Measurements from ENCODE around the gene CORIN. TPM values are rescaled to one million over a fixed set of nuclear protein-coding genes. Genes with fewer than 3 reads are reported as not detected.
A peak's percentile ranks its signal among the peaks of the same experiment; 100 is the strongest.

The CORIN gene
- total RNA-seq, 1 donor from 2014 or later = 92.0 TPM

- intact Hi-C loops (cut with micrococcal nuclease) = no loop called here
- H3K4me3 ChIP-seq = no peak overlapping the region
- DNase-seq = no peak
- H3K4me1 ChIP-seq = no peaks in the 10 kb centered on the region
- H3K9me3 ChIP-seq (replicated peaks) = no peaks in the 10 kb centered on the region
- TF ChIP-seq CTCF (IDR thresholded peaks at IDR 0.05; ENCODE audit: borderline replicate concordance) = no peak
- H3K36me3 ChIP-seq = peaks cover 28% of the 10 kb centered on the region
- no peak overlapping the region for H3K27ac ChIP-seq (replicated peaks)
- H3K27me3 ChIP-seq (ENCODE audit: low read depth) = no peaks in the 10 kb centered on the region
Measured at GRCh38 chr4:47672696-47673095, 165.2 kb downstream of the CORIN start.

DNA sequence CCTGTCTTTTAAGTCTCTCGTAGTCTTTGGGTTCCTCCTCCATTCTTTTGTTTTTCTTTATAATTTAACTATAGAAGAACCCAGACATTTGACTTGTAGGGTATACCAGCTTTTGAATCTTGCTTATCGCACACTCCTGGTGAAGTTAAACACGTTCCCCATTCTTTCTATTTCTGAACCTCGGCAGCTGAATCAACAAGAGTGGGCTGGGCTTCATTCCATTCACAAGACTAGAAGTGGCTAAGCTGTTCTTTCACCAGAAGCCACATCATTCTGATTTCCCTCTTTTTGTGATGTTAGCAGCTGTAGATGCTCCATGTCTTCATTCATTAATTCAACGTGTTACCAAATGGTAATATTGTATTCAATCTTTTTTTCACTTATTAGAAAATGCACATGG lies 167.9 kb downstream of the CORIN start:
- DNase-seq = no peak
- H3K27ac ChIP-seq (replicated peaks) = no peak overlapping the region
- H3K36me3 ChIP-seq = peaks cover 9% of the 10 kb centered on the region
- H3K27me3 ChIP-seq (ENCODE audit: low read depth) = no peaks in the 10 kb centered on the region
- no peak for TF ChIP-seq CTCF (IDR thresholded peaks at IDR 0.05; ENCODE audit: borderline replicate concordance)
- no peak overlapping the region for H3K4me3 ChIP-seq
- H3K4me1 ChIP-seq = no peaks in the 10 kb centered on the region
- H3K9me3 ChIP-seq (replicated peaks) = no peaks in the 10 kb centered on the region
- intact Hi-C loops (cut with micrococcal nuclease) = no loop called here

GRCh38 chr4:47668810-47669408 lies 169.0 kb downstream of the CORIN start:
- no peak overlapping the region for H3K27ac ChIP-seq (replicated peaks)
- intact Hi-C loops (cut with micrococcal nuclease) = no loop called here
- peaks cover 10% of the 10 kb centered on the region for H3K4me1 ChIP-seq
- H3K27me3 ChIP-seq (ENCODE audit: low read depth) = no peaks in the 10 kb centered on the region
- H3K36me3 ChIP-seq = peaks cover 4% of the 10 kb centered on the region
- no peak overlapping the region for H3K4me3 ChIP-seq
- DNase-seq = no peak
- peak; percentile 76 for TF ChIP-seq CTCF (IDR thresholded peaks at IDR 0.05; ENCODE audit: borderline replicate concordance)
- no peaks in the 10 kb centered on the region for H3K9me3 ChIP-seq (replicated peaks)

DNA sequence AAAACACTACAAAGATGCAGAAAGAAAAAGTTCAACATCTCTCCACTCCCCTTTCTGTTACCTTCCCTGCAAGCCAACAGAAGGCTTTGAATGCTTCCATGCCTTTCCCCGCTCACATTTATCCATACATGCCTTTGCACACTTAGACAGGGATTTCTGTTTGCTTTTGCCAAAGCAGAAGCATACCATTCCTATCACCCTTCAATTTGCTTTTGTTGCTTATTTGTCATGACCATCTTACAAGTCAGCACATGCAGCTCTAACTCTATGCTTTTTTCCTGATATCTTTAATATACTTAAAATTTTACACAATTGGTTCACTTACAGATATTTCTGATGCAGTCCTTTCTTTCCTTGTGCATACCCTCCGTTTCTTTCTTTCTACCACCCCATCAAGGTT lies 169.6 kb downstream of the CORIN start:
- no peak overlapping the region for H3K27ac ChIP-seq (replicated peaks)
- DNase-seq = no peak
- no peak overlapping the region for H3K4me3 ChIP-seq
- no peak for TF ChIP-seq CTCF (IDR thresholded peaks at IDR 0.05; ENCODE audit: borderline replicate concordance)
- H3K4me1 ChIP-seq = peaks cover 10% of the 10 kb centered on the region
- H3K27me3 ChIP-seq (ENCODE audit: low read depth) = no peaks in the 10 kb centered on the region
- H3K9me3 ChIP-seq (replicated peaks) = no peaks in the 10 kb centered on the region
- intact Hi-C loops (cut with micrococcal nuclease) = no loop called here
- no peaks in the 10 kb centered on the region for H3K36me3 ChIP-seq

DNA sequence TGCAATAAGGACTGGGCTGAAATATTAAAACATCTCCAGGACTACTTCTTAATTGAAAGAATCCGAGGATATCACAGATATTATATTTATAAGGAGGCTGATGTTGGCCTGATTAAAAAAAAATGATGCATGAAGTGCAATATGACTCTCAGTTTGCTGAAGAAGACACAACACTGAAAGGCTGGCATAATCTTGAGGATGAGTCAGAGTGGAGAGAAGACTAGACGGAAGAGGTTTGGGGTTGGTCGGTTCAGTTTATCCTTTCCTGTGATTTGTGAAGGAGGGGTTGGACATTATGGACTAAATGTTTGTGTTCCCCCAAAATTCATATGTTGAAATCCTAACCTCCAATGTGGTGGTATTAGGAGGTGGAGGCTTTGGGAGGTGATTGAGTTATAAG lies 170.3 kb downstream of the CORIN start:
- no peak for TF ChIP-seq CTCF (IDR thresholded peaks at IDR 0.05; ENCODE audit: borderline replicate concordance)
- Histone ChIP-seq H3K36me3 (no peaks in the 10 kb centered on the region), H3K9me3 (replicated peaks) (no peaks in the 10 kb centered on the region), H3K27me3 (ENCODE audit: low read depth) (no peaks in the 10 kb centered on the region), H3K4me1 (peaks cover 10% of the 10 kb centered on the region), H3K27ac (replicated peaks) (no peak overlapping the region), H3K4me3 (no peak overlapping the region)
- DNase-seq = no peak
- intact Hi-C loops (cut with micrococcal nuclease) = no loop called here
